Endothelial cell of umbilical vein (primary cell): Measurements from ENCODE around the gene S1PR4. TPM values are rescaled to one million over a fixed set of nuclear protein-coding genes. Genes with fewer than 3 reads are reported as not detected.

Experiments
- BruUV-seq: library from RNA; stranded (reverse); fragments of 400-500 nt; replicated peaks from 2 replicates; lab custom pipeline; 2021; lab: Mats Ljungman, UMichigan
- CTCF ChIA-PET: fragments of 300-600, 350-600 bp; sonication (Branson Sonifier 250); formaldehyde crosslinking; loops from one replicate; lab custom pipeline; 2021; ENCODE audit warnings: antibody characterized with exemption, inconsistent platforms; lab: Charles Lee
- POLR2A ChIA-PET: fragments of 300-600, 350-600 bp; sonication (Branson Sonifier 250); formaldehyde crosslinking; loops from one replicate; lab custom pipeline; 2021; ENCODE audit warnings: antibody characterized with exemption, inconsistent platforms; lab: Charles Lee
- DNase-seq: peaks from one replicate; pipeline ENCODE4 v3.0.0-alpha.2; 2011; ENCODE audit warnings: low read depth, low spot score
- FAIRE-seq: peaks from 2 replicates; lab custom pipeline; 2011; peaks lifted over from hg19 to GRCh38; lab: Jason Lieb, UNC
- H2AFZ ChIP-seq: 2 replicates; pipeline ENCODE4 v1.6.0; 2012; ENCODE audit warnings: low read depth, low read length, control low read depth, inconsistent platforms
- H3K27ac ChIP-seq: 2 replicates; pipeline ENCODE4 v1.5.1; 2011; ENCODE audit warnings: low read depth, mild to moderate bottlenecking, control low read depth, low read length, moderate library complexity; ENCODE audit not compliant: insufficient read depth
- H3K27me3 ChIP-seq, 2 experiments: 2 replicates each; pipeline versions ENCODE4 v1.6.0 to v1.6.1; 2011; ENCODE audit warnings: low read length in 2 of 2, mixed read lengths in 1 of 2; ENCODE audit not compliant: control insufficient read depth in 2 of 2, insufficient read depth in 2 of 2
- H3K36me3 ChIP-seq, 2 experiments: 2 replicates in 1 of 2; 3 replicates in 1 of 2; pipeline ENCODE4 v1.5.1; 2011; ENCODE audit warnings: low read length in 2 of 2, mild to moderate bottlenecking in 1 of 2, moderate library complexity in 1 of 2; ENCODE audit not compliant: control insufficient read depth in 2 of 2, insufficient read depth in 2 of 2; ENCODE audit errors: extremely low read depth in 1 of 2
- H3K4me1 ChIP-seq: 3 replicates; pipeline ENCODE4 v1.5.1; 2011; ENCODE audit warnings: mild to moderate bottlenecking, low read length; ENCODE audit not compliant: control insufficient read depth, insufficient read depth; ENCODE audit errors: extremely low read depth
- H3K4me2 ChIP-seq: 2 replicates; pipeline ENCODE4 v1.6.1; 2011; ENCODE audit warnings: low read length, control low read depth, mixed read lengths; ENCODE audit not compliant: insufficient read depth
- H3K4me3 ChIP-seq, 3 experiments: fragments of 200-600 bp in 1 of 3; sonication (generic), shearing (Covaris generic) in 1 of 3; replicated peaks in 1 of 3; 2 replicates each; pipeline ENCODE4 v1.5.1; 2011 to 2016; ENCODE audit warnings: control low read depth in 3 of 3, low read length in 3 of 3, mild to moderate bottlenecking in 2 of 3, inconsistent platforms in 1 of 3, low read depth in 1 of 3, moderate library complexity in 1 of 3; ENCODE audit not compliant: insufficient read depth in 1 of 3
- H3K79me2 ChIP-seq: 2 replicates; pipeline ENCODE4 v1.6.0; 2012; ENCODE audit warnings: low read length, inconsistent platforms; ENCODE audit not compliant: control insufficient read depth, insufficient read depth
- H3K9ac ChIP-seq: replicated peaks from 2 replicates; pipeline ENCODE3; 2011; ENCODE audit warnings: low read length, control low read depth; ENCODE audit not compliant: insufficient read depth; ENCODE audit errors: extremely low read depth
- H3K9me1 ChIP-seq: replicated peaks from 3 replicates; pipeline ENCODE4 v1.6.0; 2011; ENCODE audit warnings: mild to moderate bottlenecking, low read length; ENCODE audit not compliant: control insufficient read depth, insufficient read depth; ENCODE audit errors: extremely low read depth
- H3K9me3 ChIP-seq: replicated peaks from 2 replicates; pipeline ENCODE4 v1.5.1; 2012; ENCODE audit warnings: low read length, inconsistent platforms; ENCODE audit not compliant: control insufficient read depth, insufficient read depth
- H4K20me1 ChIP-seq: replicated peaks from 2 replicates; pipeline ENCODE3; 2011; ENCODE audit warnings: mild to moderate bottlenecking, low read length; ENCODE audit not compliant: control insufficient read depth, insufficient read depth; ENCODE audit errors: extremely low read depth
- CTCF ChIP-seq, 2 donors: IDR thresholded peaks; 1 replicate in 1 of 2; 2 replicates in 1 of 2; pipeline ENCODE4 v1.5.1; 2011; ENCODE audit warnings: low read length in 2 of 2, mild to moderate bottlenecking in 2 of 2, moderate library complexity in 2 of 2, control low read depth in 1 of 2, inconsistent platforms in 1 of 2, low read depth in 1 of 2; ENCODE audit not compliant: insufficient read depth in 1 of 2; ENCODE audit errors: extremely low read depth in 1 of 2
- EZH2 ChIP-seq: IDR thresholded peaks from 2 replicates; pipeline ENCODE4 v1.6.1; 2012; ENCODE audit warnings: borderline replicate concordance, low read depth, mild to moderate bottlenecking, moderate library complexity, low read length, inconsistent platforms; ENCODE audit not compliant: severe bottlenecking
- FOS ChIP-seq: IDR thresholded peaks from 2 replicates; pipeline ENCODE4 v1.6.1; 2011; ENCODE audit warnings: mild to moderate bottlenecking, low read length, moderate library complexity, borderline replicate concordance; ENCODE audit not compliant: insufficient read depth
- GATA2 ChIP-seq: IDR thresholded peaks from 2 replicates; pipeline ENCODE4 v1.7.0; 2011; ENCODE audit warnings: low read depth, mild to moderate bottlenecking, moderate library complexity, mixed read lengths, low read length; ENCODE audit not compliant: insufficient read length, insufficient read depth
- JUN ChIP-seq: IDR thresholded peaks from 2 replicates; pipeline ENCODE4 v1.6.1; 2011; ENCODE audit warnings: borderline replicate concordance, low read depth; ENCODE audit not compliant: insufficient read length, insufficient read depth
- MYC ChIP-seq: IDR thresholded peaks from one replicate; pipeline ENCODE4 v1.6.1; 2011; ENCODE audit warnings: mild to moderate bottlenecking, low read depth, low read length
- POLR2A ChIP-seq: IDR thresholded peaks from 2 replicates; pipeline ENCODE4 v1.6.1; 2012; ENCODE audit warnings: low read depth, mild to moderate bottlenecking, control low read depth, low read length
- POLR2AphosphoS5 ChIP-seq: IDR thresholded peaks from 2 replicates; pipeline ENCODE4 v1.6.1; 2012; ENCODE audit warnings: low read depth, mild to moderate bottlenecking, control low read depth, low read length, moderate library complexity; ENCODE audit not compliant: insufficient read depth
- dilution Hi-C: fragments of 300-500 bp; cut with MboI; formaldehyde crosslinking; loops from one replicate; pipeline ENCODE4 v1.15.0; 2019; ENCODE audit warnings: low sequenced_read_pairs; ENCODE audit not compliant: extremely low pct_ligation_motif_present
- intact Hi-C: fragments of 100-400 bp; cut with micrococcal nuclease; formaldehyde crosslinking; loops from one replicate; pipeline ENCODE4 v1.10.0; 2022
- polyA plus RNA-seq, 4 experiments: library from polyadenylated mRNA; depleted of rRNA in 3 of 4; stranded (reverse) in 3 of 4; unstranded in 1 of 4; fragments of >200 nt; gene quantifications; 2 replicates each; pipeline versions ENCODE4 v1.2.1 to v1.2.3, GENCODE V29; 2011 to 2012; ENCODE audit warnings: missing spikeins in 1 of 4
- total RNA-seq: library from RNA; stranded (reverse); gene quantifications from 2 replicates; pipeline ENCODE4 v1.2.3, GENCODE V29; 2021
- TF ChIP-seq, protein P1 (sequence below): IDR thresholded peaks from 2 replicates; pipeline ENCODE4 v1.6.1; 2011; ENCODE audit not compliant: insufficient read depth, insufficient read length

S1PR4 gene
- total and polyA plus RNA-seq, 2 donors (not counting 3 experiments of a cell fraction or from before 2014, with no cell fraction given) = 1.7 to 2.5 TPM

- Histone ChIP-seq H3K4me2 (no peak overlapping the region), H3K4me3 (no peak overlapping the region), H3K9me3 (no peaks in the 10 kb centered on the region), H3K4me1 (peaks cover 27% of the 10 kb centered on the region), H3K9ac (no peak overlapping the region), H3K27ac (no peak overlapping the region), H3K36me3 (no peaks in the 10 kb centered on the region), H3K27me3 (no peaks in the 10 kb centered on the region), H2AFZ (no peak overlapping the region), H3K9me1 (no peaks in the 10 kb centered on the region), H4K20me1 (no peaks in the 10 kb centered on the region), H3K79me2 (no peaks in the 10 kb centered on the region)
- FAIRE-seq (no peak), DNase-seq (no peak)
- dilution Hi-C loops = no loop called here
- intact Hi-C loops = no loop called here
- CTCF ChIA-PET = interaction anchor here (1.1 to 3.1 kb wide), 2 partner anchors 9 to 30 kb away, joined by 6 to 27 read pairs; no protein-coding TSS in a partner anchor
- no TSS peak for BruUV-seq
- POLR2A ChIA-PET = no interaction called here
- TF ChIP-seq POLR2AphosphoS5 (no peak), GATA2 (no peak), EZH2 (no peak), MYC (no peak), JUN (no peak), FOS (no peak), POLR2A (no peak), CTCF (IDR thresholded peaks at IDR 0.05; ENCODE audit: extremely low read depth in 1 of 2, insufficient read depth in 1 of 2, low read depth in 1 of 2, low read length in 2 of 2) (no peak)
- TF ChIP-seq, protein P1, sequence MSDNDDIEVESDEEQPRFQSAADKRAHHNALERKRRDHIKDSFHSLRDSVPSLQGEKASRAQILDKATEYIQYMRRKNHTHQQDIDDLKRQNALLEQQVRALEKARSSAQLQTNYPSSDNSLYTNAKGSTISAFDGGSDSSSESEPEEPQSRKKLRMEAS = no peak
These were observed 40.3 kb upstream of the S1PR4 start for GRCh38 chr19:3138268-3138667.
